HEK293 (cell line): ENCODE results near the gene VAV2.

Experiments used
- CTCF ChIP-seq: fragments of 450-650 bp; formaldehyde crosslinking; IDR thresholded peaks from 2 replicates; pipeline ENCODE4 v1.5.1; 2016; ENCODE audit warnings: missing biosample characterization, missing genetic modification characterization
- HOXA7 ChIP-seq: sonication (generic); formaldehyde crosslinking; IDR thresholded peaks from 2 replicates; pipeline ENCODE4 v1.8.1; 2022; ENCODE audit warnings: missing genetic modification reagents, borderline replicate concordance
- KLF16 ChIP-seq: fragments of 450-650 bp; formaldehyde crosslinking; IDR thresholded peaks from 2 replicates; pipeline ENCODE4 v1.5.1; 2017; ENCODE audit warnings: missing biosample characterization, missing genetic modification characterization
- REST ChIP-seq: fragments of 450-650 bp; formaldehyde crosslinking; IDR thresholded peaks from 2 replicates; pipeline ENCODE4 v1.5.1; 2016; ENCODE audit warnings: missing biosample characterization, missing genetic modification characterization
- YY1 ChIP-seq: fragments of 450-650 bp; formaldehyde crosslinking; IDR thresholded peaks from 2 replicates; pipeline ENCODE4 v1.5.1; 2018; ENCODE audit warnings: missing biosample characterization, missing genetic modification characterization
- ZBTB49 ChIP-seq: fragments of 450-650 bp; formaldehyde crosslinking; IDR thresholded peaks from 2 replicates; pipeline ENCODE4 v1.5.1; 2016; ENCODE audit warnings: missing biosample characterization, missing genetic modification characterization, low read depth
- ZNF274 ChIP-seq, 2 experiments: fragments of 200-500 bp in 1 of 2; fragments of 450-650 bp in 1 of 2; sonication (Bioruptor generic) in 1 of 2; formaldehyde crosslinking in 1 of 2; IDR thresholded peaks; 2 replicates each; pipeline versions ENCODE4 v1.5.1 to v1.6.1; 2014 to 2016; ENCODE audit warnings: borderline replicate concordance in 1 of 2, inconsistent platforms in 1 of 2, low read length in 1 of 2, missing biosample characterization in 1 of 2, missing genetic modification characterization in 1 of 2
- ZNF660 ChIP-seq: fragments of 450-650 bp; IDR thresholded peaks from 2 replicates; pipeline ENCODE4 v1.5.1; 2018; ENCODE audit warnings: missing biosample characterization, mild to moderate bottlenecking, missing genetic modification characterization
- ZNF692 ChIP-seq: fragments of 450-650 bp; formaldehyde crosslinking; IDR thresholded peaks from 2 replicates; pipeline ENCODE4 v1.5.1; 2016; ENCODE audit warnings: missing biosample characterization, missing genetic modification characterization

- no peak for TF ChIP-seq ZBTB49 (tag by site-specific recombination)
- TF ChIP-seq CTCF (tag by site-specific recombination) = no peak
- no peak for TF ChIP-seq KLF16
- no peak for TF ChIP-seq ZNF274 (IDR thresholded peaks at IDR 0.05; ENCODE audit: low read length)
- no peak for TF ChIP-seq ZNF274 (tag by site-specific recombination; IDR thresholded peaks at IDR 0.05; ENCODE audit: borderline replicate concordance)
- TF ChIP-seq REST (tag by site-specific recombination) = no peak
- TF ChIP-seq YY1 = no peak
- TF ChIP-seq ZNF660 = no peak
- no peak for TF ChIP-seq ZNF692 (tag by site-specific recombination)
- no peak for TF ChIP-seq HOXA7 (CRISPR knock-in tag)
Measured at GRCh38 chr9:133895335-133895734, 96.8 kb downstream of the VAV2 start.
